Measurements from ENCODE around the gene RASA4B.
"Not testable (repeated sequence)": the region's sequence is repeated elsewhere in the genome, so short reads cannot be mapped to it uniquely, and the experiment has no call there.

GRCh38 chr7:102543596-102543995 lies 26.0 kb upstream of the RASA4B start, which contains the start of gene UPK3BL2:
- TF ChIP-seq MAX (CRISPR knock-in tag; IDR thresholded peaks at IDR 0.05); SRF (CRISPR knock-in tag; IDR thresholded peaks at IDR 0.05); TGIF2 (CRISPR knock-in tag; IDR thresholded peaks at IDR 0.05); NCOR1 (IDR thresholded peaks at IDR 0.05); ZNF639 (CRISPR knock-in tag; conservative IDR thresholded peaks at IDR 0.05 in 1 of 2, IDR thresholded peaks at IDR 0.05 in 1 of 2); GTF2A2 (tag; IDR thresholded peaks at IDR 0.05): not testable (repeated sequence)
- TF ChIP-seq, protein P1, sequence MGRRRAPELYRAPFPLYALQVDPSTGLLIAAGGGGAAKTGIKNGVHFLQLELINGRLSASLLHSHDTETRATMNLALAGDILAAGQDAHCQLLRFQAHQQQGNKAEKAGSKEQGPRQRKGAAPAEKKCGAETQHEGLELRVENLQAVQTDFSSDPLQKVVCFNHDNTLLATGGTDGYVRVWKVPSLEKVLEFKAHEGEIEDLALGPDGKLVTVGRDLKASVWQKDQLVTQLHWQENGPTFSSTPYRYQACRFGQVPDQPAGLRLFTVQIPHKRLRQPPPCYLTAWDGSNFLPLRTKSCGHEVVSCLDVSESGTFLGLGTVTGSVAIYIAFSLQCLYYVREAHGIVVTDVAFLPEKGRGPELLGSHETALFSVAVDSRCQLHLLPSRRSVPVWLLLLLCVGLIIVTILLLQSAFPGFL (CRISPR knock-in tag; IDR thresholded peaks at IDR 0.05): not testable (repeated sequence)
- TF ChIP-seq, protein P2, sequence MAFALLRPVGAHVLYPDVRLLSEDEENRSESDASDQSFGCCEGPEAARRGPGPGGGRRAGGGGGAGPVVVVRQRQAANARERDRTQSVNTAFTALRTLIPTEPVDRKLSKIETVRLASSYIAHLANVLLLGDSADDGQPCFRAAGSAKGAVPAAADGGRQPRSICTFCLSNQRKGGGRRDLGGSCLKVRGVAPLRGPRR (CRISPR knock-in tag; IDR thresholded peaks at IDR 0.05): not testable (repeated sequence)
